Nephron (organoid): Measurements from ENCODE around the gene PHC3.

Experiments
- H3K27ac Mint-ChIP-seq, 3 experiments: 2 replicates each; pipeline ENCODE4 v1.8.0; 2020; ENCODE audit warnings: mixed read lengths in 3 of 3, mild to moderate bottlenecking in 2 of 3, moderate library complexity in 1 of 3
- H3K27me3 Mint-ChIP-seq: 2 replicates; pipeline ENCODE4 v1.8.0; 2021; ENCODE audit warnings: low read depth, mild to moderate bottlenecking, moderate library complexity, mixed read lengths
- H3K36me3 Mint-ChIP-seq: 2 replicates; pipeline ENCODE4 v1.8.0; 2020; ENCODE audit warnings: low read depth, mixed read lengths
- H3K4me1 Mint-ChIP-seq: 2 replicates; pipeline ENCODE4 v1.8.0; 2020; ENCODE audit warnings: mixed read lengths
- H3K4me3 Mint-ChIP-seq, 3 experiments: 2 replicates each; pipeline ENCODE4 v1.8.0; 2020; ENCODE audit warnings: mild to moderate bottlenecking in 3 of 3, mixed read lengths in 3 of 3, moderate library complexity in 2 of 3
- H3K9me3 Mint-ChIP-seq: 2 replicates; pipeline ENCODE4 v1.8.0; 2020; ENCODE audit warnings: mixed read lengths
- TF ChIP-seq, protein P1 (sequence below), 3 experiments: fragments of 200-600 bp; sonication (generic); IDR thresholded peaks; one replicate each; pipeline ENCODE4 v1.5.0; 2021; ENCODE audit warnings: antibody characterized with exemption in 3 of 3; ENCODE audit not compliant: unreplicated experiment in 3 of 3

PHC3 gene

DNA sequence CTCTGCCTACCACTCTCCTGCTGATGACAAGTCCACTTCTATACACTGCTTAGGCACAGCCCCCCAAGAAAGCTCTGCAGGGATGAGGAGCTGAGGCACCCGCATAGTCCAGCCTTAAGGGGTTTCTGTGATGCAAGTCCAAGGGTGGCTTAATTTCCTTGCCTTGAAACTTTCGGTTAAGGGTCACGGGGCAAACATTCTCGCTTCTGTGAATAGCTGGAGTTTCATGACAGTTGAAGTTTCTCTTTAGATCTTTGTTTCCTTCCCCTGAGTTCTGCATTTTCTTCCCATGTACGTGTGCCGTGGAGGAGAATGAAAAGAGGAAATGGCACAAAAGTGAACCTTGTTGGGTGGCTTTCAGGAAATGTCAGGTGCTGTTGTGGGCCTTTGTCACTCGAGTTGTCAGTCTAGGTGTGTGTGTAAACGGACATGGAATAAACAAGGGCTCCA, 136.7 kb downstream of the PHC3 start:
- Mint-ChIP-seq H3K4me3 (no peak overlapping the region), H3K27ac (peak overlapping the region in 2 of 3 experiments; percentile 80 to 86), H3K27me3 (peaks cover 41% of the 10 kb centered on the region), H3K9me3 (no peaks in the 10 kb centered on the region), H3K4me1 (peaks cover 5% of the 10 kb centered on the region), H3K36me3 (no peaks in the 10 kb centered on the region)
- TF ChIP-seq, protein P1, sequence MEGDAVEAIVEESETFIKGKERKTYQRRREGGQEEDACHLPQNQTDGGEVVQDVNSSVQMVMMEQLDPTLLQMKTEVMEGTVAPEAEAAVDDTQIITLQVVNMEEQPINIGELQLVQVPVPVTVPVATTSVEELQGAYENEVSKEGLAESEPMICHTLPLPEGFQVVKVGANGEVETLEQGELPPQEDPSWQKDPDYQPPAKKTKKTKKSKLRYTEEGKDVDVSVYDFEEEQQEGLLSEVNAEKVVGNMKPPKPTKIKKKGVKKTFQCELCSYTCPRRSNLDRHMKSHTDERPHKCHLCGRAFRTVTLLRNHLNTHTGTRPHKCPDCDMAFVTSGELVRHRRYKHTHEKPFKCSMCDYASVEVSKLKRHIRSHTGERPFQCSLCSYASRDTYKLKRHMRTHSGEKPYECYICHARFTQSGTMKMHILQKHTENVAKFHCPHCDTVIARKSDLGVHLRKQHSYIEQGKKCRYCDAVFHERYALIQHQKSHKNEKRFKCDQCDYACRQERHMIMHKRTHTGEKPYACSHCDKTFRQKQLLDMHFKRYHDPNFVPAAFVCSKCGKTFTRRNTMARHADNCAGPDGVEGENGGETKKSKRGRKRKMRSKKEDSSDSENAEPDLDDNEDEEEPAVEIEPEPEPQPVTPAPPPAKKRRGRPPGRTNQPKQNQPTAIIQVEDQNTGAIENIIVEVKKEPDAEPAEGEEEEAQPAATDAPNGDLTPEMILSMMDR (IDR thresholded peaks at IDR 0.05; ENCODE audit: unreplicated experiment in 3 of 3), result no peak

DNA sequence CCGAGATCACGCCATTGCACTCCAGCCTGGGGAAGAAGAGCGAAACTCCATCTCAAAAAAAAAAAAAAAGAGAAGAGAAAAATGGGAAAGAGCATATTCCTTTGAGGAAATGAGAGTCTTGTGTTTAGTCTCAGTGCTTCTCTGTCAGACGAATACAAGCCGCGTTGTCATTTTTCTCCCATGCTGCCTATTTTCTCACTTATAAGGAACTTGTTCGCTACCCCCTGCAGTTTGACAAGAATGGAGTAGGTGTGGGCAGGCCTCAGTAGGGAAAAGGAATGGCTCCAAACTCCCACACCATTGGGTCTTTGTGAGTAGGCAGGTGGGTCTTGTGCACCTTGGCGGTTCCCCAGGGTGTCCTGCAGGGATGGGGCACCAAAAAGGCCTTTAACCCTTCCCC, 137.3 kb downstream of the PHC3 start:
- H3K4me1 Mint-ChIP-seq, result peaks cover 5% of the 10 kb centered on the region
- H3K27me3 Mint-ChIP-seq, result peaks cover 46% of the 10 kb centered on the region
- H3K4me3 Mint-ChIP-seq, result no peak overlapping the region
- TF ChIP-seq, protein P1 (IDR thresholded peaks at IDR 0.05; ENCODE audit: unreplicated experiment in 3 of 3), result no peak
- H3K27ac Mint-ChIP-seq, result no peak overlapping the region
- no peaks in the 10 kb centered on the region for H3K9me3 Mint-ChIP-seq
- H3K36me3 Mint-ChIP-seq, result no peaks in the 10 kb centered on the region

DNA sequence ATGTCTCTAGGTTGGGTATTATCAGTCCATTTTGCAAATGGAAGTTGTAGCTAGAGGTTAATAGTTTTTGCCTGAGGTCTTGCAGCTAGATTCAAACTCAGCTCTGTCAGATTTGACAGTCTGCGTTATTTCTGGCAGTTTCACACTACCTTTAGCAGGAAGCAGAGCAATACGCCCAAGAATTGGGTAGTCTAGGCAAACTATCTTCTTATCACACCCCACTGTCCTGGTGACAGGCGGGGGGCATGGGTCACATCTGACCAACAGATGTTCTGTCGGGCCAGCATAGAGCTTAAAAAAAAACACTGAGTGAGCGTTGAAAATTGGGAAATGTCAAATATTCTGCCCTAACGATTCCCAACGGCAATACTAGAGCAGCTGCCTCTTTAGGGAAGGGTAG, 138.0 kb downstream of the PHC3 start:
- TF ChIP-seq, protein P1 (IDR thresholded peaks at IDR 0.05; ENCODE audit: unreplicated experiment in 3 of 3), result no peak
- H3K27ac Mint-ChIP-seq, result no peak overlapping the region
- peaks cover 54% of the 10 kb centered on the region for H3K27me3 Mint-ChIP-seq
- H3K36me3 Mint-ChIP-seq, result no peaks in the 10 kb centered on the region
- peaks cover 5% of the 10 kb centered on the region for H3K4me1 Mint-ChIP-seq
- H3K9me3 Mint-ChIP-seq, result no peaks in the 10 kb centered on the region
- no peak overlapping the region for H3K4me3 Mint-ChIP-seq

DNA sequence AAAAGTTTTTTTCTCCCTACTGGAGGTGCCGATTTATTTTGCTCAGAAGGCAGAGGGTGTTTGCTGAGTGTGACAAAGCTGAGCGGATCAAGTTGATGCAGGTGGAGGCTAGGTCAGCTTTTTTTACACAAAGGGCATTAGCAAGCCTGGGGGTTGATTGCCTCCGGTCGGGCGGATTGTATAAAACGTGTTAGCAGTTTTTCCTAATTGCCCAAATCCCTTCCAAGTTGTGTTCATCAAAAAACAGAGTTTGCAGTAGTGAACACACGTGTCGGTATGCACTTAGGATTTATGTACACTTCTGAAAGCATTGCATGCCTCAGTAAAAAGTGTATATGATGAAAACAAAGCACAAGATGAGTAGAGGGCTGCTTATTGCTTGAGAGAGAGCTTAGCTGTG, 141.1 kb downstream of the PHC3 start:
- peaks cover 5% of the 10 kb centered on the region for H3K4me1 Mint-ChIP-seq
- H3K27me3 Mint-ChIP-seq, result peaks cover 71% of the 10 kb centered on the region
- H3K4me3 Mint-ChIP-seq, result peak overlapping the region; percentile 28 to 62 (median 62)
- peak overlapping the region in 1 of 3 experiments; percentile 10 for H3K27ac Mint-ChIP-seq
- no peaks in the 10 kb centered on the region for H3K36me3 Mint-ChIP-seq
- no peaks in the 10 kb centered on the region for H3K9me3 Mint-ChIP-seq
- TF ChIP-seq, protein P1 (IDR thresholded peaks at IDR 0.05; ENCODE audit: unreplicated experiment in 3 of 3), result no peak

DNA sequence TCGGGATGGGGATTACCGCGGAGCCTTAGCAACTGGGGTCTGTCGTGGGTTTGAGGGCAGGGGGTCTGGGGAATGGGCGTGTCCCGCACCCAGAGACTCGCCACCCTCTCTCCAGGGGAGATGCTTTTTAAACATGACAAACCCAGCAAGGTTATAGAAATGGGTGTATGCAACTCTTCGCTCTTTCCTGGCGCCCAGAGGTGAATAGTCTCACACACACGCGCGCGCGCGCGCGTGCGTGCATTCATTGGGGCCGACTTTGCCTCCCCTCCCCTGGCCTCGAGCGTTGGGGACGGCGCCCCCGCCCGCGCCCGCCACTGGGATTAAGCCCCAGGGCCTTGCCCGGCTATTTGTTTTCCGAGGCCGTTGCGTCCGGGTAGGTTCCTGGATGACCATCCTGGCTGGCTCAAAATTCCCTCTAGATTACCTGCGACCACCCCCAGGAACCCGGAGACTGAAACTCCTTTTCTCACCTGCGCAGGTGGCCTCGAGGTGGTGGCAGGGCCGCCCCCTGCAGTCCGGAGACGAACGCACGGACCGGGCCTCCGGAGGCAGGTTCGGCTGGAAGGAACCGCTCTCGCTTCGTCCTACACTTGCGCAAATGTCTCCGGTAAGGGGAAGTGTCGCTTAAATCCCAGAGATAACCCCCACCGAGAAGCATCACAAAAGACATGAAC, 143.0 kb downstream of the PHC3 start:
- TF ChIP-seq, protein P1 (IDR thresholded peaks at IDR 0.05; ENCODE audit: unreplicated experiment in 3 of 3), result no peak
- peak overlapping the region; percentile 85 to 87 (median 86) for H3K4me3 Mint-ChIP-seq
- H3K27ac Mint-ChIP-seq, result no peak overlapping the region
- H3K4me1 Mint-ChIP-seq, result peaks cover 5% of the 10 kb centered on the region
- H3K9me3 Mint-ChIP-seq, result no peaks in the 10 kb centered on the region
- peaks cover 67% of the 10 kb centered on the region for H3K27me3 Mint-ChIP-seq
- H3K36me3 Mint-ChIP-seq, result no peaks in the 10 kb centered on the region
